HL-60 (cell line): ENCODE measurements around the gene PAFAH1B2.

Experiments
- GABPA ChIP-seq: IDR thresholded peaks from 2 replicates; pipeline ENCODE4 v1.6.1; 2012; ENCODE audit warnings: low read depth
- POLR2AphosphoS5 ChIP-seq: IDR thresholded peaks from 2 replicates; pipeline ENCODE4 v1.6.1; 2012; ENCODE audit warnings: low read depth
- REST ChIP-seq: IDR thresholded peaks from 2 replicates; pipeline ENCODE4 v1.6.1; 2012; ENCODE audit warnings: low read depth; ENCODE audit not compliant: insufficient replicate concordance
- SPI1 ChIP-seq: IDR thresholded peaks from 2 replicates; pipeline ENCODE4 v1.6.1; 2012; ENCODE audit warnings: low read depth, mild to moderate bottlenecking, borderline replicate concordance
- TF ChIP-seq, protein P1 (sequence below): IDR thresholded peaks from one replicate; pipeline ENCODE4 v1.5.1; 2011; ENCODE audit warnings: low read length, control low read depth, inconsistent platforms; ENCODE audit not compliant: insufficient read depth

DNA sequence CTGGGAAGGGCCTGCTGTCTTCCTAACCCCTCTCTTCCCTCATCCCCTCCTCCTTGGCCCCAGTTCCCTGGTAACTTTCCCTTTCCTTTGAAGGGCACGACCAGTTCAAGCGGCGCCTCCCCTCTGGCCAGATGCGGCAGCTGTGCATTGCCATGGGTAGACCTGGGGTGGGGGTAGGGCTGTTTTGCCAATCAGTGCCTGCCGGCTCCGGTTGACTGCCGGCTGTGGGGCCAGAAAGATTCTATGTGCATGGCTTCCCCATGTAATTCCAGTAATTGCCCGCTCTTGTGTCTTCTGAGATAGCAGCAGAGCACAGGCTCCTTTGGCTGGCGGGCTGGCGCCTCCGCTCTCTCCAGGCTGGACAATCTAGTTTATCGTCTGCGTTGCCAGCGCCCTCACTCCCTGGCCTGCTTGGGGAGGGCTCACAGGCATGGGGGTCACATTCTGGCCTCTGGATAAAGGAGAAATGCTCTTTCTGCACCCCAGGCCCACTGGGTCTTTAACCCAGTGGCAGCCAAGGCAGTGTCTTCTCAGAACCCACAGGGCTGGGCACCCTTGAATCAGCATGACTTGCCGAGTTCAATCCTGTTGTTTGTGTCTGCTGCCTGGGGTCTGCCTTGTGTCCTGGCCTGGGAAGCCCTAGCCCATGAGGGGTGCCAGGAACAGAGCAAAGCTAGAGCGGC, 43.9 kb downstream of the PAFAH1B2 start:
- TF ChIP-seq, protein P1, sequence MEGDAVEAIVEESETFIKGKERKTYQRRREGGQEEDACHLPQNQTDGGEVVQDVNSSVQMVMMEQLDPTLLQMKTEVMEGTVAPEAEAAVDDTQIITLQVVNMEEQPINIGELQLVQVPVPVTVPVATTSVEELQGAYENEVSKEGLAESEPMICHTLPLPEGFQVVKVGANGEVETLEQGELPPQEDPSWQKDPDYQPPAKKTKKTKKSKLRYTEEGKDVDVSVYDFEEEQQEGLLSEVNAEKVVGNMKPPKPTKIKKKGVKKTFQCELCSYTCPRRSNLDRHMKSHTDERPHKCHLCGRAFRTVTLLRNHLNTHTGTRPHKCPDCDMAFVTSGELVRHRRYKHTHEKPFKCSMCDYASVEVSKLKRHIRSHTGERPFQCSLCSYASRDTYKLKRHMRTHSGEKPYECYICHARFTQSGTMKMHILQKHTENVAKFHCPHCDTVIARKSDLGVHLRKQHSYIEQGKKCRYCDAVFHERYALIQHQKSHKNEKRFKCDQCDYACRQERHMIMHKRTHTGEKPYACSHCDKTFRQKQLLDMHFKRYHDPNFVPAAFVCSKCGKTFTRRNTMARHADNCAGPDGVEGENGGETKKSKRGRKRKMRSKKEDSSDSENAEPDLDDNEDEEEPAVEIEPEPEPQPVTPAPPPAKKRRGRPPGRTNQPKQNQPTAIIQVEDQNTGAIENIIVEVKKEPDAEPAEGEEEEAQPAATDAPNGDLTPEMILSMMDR, result no peak
- TF ChIP-seq POLR2AphosphoS5, result no peak
- TF ChIP-seq REST, result no peak
- TF ChIP-seq GABPA, result no peak
- TF ChIP-seq SPI1, result no peak
